T-helper 9 cell (primary cell): ENCODE measurements around the gene NCAM1.

Source experiments
- DNase-seq: peaks from one replicate; pipeline ENCODE4 v3.0.0-alpha.2; 2020

Gene NCAM1

GRCh38 chr11:113090716-113091480, 129.7 kb downstream of the NCAM1 start:
- DNase-seq = no peak

DNA sequence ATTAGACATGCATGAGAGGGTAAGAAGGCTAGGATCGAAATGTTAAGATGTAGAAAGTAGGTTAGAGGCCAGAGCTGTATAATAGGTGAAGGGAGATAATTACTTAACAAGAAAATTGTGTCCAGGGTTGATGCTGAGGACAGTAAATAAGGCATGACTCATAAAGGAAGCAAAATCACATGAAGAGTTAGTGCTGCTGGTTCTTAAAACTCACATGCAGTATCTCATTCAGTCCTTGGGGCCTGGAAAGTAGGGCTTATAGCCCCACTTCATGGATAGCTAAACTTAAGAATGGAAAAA, 130.2 kb downstream of the NCAM1 start:
- DNase-seq = no peak

GRCh38 chr11:113096648-113097047, 135.4 kb downstream of the NCAM1 start:
- no peak for DNase-seq

DNA sequence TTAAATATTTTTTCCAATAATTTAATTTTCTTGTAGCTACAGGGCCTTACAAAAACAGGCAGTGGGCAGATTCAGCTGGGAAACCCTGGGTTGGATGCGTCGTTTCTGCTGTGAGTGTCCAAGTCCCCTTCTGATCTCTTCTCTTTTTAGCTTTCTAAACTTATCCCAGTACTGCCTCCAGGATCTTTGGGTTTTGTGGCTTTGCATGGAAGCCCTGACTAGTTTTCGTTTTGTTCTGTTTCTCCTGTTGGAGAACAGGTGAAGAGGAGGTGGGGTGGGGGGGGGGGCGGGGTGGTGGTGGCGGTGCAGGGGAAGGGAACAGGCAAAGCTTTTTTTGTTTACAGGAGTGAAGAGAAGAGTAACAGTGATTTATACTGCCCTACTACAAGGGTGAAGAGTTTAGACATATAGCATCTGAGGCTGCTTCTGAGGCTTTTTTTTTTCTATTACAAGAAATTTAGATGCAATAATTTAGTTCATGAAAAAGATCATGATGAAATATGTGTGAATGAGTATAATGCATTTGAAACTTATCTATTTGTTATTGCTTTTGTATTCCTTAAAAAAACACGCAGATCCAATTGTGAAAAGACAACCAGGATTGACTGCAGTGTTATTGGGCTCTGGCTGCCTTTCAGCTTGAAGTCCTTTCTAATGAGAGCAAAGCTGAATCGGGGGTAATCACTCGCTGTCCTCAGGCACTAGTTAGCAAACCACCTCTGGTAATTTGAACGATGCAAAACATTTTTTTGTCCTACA, 142.9 kb downstream of the NCAM1 start:
- DNase-seq = no peak

GRCh38 chr11:113104691-113105251, 143.6 kb downstream of the NCAM1 start:
- DNase-seq = no peak

- DNase-seq = no peak
These were observed 144.4 kb downstream of the NCAM1 start for GRCh38 chr11:113105592-113105991.

DNA sequence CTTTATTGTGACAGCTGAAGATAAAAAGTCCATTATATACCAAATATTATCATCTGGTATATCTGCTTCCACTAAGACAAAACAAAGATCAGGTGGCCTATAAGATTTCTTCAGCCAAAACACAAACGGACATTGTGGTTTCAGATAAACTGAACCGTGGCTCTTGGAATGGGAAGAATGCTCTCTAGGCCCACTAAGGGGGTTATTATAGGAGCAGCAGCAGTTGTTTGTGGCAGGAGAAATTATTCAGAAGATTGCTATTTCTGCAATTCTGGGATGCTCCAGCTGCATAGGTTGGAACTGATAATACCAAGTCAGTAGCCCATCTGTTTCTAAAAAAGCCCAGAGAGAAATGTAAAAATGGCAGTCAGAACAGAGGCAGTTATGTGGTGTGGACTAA, 145.3 kb downstream of the NCAM1 start:
- DNase-seq = no peak

GRCh38 chr11:113110046-113110445, 148.8 kb downstream of the NCAM1 start:
- no peak for DNase-seq

- DNase-seq = no peak
These were observed 149.9 kb downstream of the NCAM1 start for GRCh38 chr11:113111156-113111555.

- DNase-seq = no peak
These were observed 151.1 kb downstream of the NCAM1 start for GRCh38 chr11:113112307-113112706.

- DNase-seq = no peak
These were observed 152.8 kb downstream of the NCAM1 start for GRCh38 chr11:113113801-113114704.

DNA sequence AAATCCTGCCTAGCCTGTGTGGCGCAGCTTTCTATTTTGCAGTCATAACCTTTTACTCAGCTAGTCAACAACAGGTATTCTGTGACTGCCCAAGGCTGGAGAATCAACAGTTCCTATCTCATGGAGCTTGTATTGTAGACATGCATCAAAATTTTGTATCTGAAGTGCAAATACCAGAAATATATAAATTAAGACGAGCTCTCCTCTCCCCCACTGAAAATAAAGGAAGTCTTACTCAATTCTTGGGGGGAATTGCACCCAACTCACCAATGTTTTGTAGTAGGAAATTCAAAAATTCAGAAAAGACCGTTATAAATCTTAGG, 153.4 kb downstream of the NCAM1 start:
- no peak for DNase-seq

- no peak for DNase-seq
These were observed 156.9 kb downstream of the NCAM1 start for GRCh38 chr11:113118104-113118503.

DNA sequence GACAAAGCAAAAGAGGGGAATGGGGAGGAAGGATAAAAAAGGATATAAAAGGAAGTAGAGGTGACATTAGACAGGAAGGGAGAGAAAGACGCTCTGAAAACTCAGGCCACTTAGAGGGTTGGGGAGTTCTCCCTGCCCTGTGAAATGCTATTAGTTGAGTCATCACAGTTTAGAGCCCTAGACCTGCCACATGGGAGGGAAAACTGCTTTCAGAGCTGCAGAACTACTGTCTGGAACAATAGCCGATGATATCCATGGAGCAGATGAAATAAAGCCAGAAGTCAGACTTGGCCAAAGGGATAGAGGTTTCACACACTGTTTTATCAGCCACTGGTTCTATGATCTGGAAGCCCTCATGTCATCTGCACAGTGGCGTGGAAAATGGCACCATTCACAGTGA, 157.9 kb downstream of the NCAM1 start:
- DNase-seq = no peak

DNA sequence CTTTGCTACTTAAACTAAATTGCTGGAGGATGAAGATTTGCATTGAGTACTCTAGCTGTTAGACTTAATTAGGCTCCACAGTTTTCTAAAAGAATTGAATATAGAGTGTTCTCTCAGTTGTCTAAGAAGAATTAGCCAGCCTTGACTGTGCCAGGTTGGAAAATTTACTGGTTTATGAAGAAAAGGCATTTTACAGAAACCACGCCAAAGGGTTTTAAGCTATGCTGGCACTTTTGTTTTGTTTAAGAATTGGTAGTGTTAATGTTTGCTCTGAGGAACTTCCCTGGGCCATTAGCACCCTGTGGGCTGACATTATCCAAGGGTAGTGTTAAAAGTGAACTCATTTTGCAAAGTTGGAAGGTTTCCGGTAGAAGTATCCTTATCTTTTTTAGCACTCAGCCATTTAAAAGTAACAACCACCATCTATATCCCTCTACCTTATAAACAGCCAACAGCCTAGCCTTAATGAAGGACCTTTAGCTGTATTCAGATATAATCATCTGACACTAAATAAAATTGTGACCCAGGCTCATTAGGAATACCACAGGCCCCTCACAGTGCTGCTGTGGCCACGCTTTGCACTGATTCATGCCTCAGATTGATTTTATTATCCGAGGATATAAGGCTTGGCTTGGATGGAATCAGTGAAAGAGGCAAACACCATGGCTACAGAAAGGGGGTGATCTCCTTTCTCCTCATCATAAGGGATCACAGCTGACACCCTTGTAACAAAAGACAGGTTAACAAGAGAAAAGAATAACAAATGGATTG, 158.9 kb downstream of the NCAM1 start:
- DNase-seq = no peak

GRCh38 chr11:113121746-113122145, 160.5 kb downstream of the NCAM1 start:
- DNase-seq = no peak

- no peak for DNase-seq
These were observed 162.8 kb downstream of the NCAM1 start for GRCh38 chr11:113124006-113124405.

DNA sequence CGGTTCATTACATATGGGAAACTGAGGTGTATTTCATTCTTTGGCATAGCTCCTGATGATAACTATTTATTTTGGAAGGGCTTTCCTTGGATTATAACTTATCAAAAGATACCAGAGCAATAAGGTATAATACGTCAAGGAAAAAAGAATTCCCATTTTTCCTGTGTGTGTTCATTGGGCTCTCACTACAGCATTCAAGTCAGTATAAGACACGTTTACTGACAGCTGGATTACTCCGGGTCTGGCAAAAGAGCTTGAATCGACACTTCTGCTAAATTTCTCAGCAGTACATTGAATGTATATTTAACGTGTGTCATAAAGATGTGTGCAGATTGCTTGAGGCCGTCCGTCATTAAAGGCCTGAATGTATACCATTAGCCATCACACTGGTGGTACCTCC, 163.4 kb downstream of the NCAM1 start:
- no peak for DNase-seq

GRCh38 chr11:113129261-113129992, 168.2 kb downstream of the NCAM1 start:
- no peak for DNase-seq

GRCh38 chr11:113131036-113131775, 170.0 kb downstream of the NCAM1 start:
- no peak for DNase-seq

GRCh38 chr11:113133071-113133470, 171.9 kb downstream of the NCAM1 start:
- no peak for DNase-seq
